Measurements from ENCODE around the gene AGXT. TPM values are rescaled to one million over a fixed set of nuclear protein-coding genes. Genes with fewer than 3 reads are reported as not detected.

The AGXT gene
- total RNA-seq, 1 experiment from 2014 or later, result 0.34 TPM

DNA sequence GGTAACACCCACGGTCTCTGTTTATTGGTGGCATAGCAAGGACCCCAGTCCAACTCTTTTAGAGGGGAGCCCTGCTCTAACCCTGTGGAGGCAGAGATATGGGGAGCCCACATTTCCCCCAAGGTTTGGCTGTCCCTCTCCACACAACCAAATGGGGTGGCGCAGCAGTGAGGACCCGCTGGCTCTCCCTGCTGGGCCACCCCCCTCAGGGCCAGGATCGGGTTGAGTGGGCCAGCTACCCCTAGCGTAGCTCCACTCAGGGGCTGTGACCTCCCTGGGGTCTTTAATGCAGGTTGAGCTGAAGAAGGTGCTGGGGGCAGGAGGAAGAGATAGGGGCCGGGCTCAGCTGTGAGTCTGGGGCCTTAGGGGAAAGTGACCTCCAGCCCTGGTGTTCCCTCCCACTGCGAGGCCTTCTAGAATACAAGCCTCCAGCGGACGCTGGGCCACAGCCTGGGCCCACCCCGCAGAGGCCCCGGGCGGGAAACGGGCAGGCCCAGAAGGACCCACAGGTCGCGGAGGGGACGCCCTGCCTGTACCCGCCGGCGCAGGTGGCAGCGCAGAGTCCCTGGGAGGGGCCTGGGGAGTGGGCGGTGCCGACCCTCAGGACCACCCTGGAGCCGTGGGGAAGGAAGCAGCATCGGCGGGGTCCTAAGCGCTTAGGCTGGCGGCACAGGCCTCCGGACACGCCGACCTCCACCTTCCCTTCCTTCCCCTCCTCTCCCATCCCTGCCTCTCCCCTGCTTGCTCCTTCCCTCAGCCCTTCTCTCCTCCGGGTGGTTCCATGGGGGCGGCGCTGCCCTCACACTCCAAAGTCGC is 47.1 kb downstream of the AGXT start:
- TF ChIP-seq RAD21 (IDR thresholded peaks at IDR 0.05; ENCODE audit: low read depth) (no peak), TCF7L2 (IDR thresholded peaks at IDR 0.05; ENCODE audit: borderline replicate concordance, extremely low read depth, insufficient read depth, insufficient read length) (no peak), POLR2A (IDR thresholded peaks at IDR 0.05; ENCODE audit: borderline replicate concordance, extremely low read depth, insufficient read depth, insufficient read length) (no peak), EZH2phosphoT487 (IDR thresholded peaks at IDR 0.05; ENCODE audit: borderline replicate concordance) (no peak), POLR2AphosphoS5 (IDR thresholded peaks at IDR 0.05; ENCODE audit: low read depth, low read length) (no peak), JUND (IDR thresholded peaks at IDR 0.05) (no peak)
- TF ChIP-seq, protein P1, sequence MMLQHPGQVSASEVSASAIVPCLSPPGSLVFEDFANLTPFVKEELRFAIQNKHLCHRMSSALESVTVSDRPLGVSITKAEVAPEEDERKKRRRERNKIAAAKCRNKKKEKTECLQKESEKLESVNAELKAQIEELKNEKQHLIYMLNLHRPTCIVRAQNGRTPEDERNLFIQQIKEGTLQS (IDR thresholded peaks at IDR 0.05), result no peak
- TF ChIP-seq, protein P2, sequence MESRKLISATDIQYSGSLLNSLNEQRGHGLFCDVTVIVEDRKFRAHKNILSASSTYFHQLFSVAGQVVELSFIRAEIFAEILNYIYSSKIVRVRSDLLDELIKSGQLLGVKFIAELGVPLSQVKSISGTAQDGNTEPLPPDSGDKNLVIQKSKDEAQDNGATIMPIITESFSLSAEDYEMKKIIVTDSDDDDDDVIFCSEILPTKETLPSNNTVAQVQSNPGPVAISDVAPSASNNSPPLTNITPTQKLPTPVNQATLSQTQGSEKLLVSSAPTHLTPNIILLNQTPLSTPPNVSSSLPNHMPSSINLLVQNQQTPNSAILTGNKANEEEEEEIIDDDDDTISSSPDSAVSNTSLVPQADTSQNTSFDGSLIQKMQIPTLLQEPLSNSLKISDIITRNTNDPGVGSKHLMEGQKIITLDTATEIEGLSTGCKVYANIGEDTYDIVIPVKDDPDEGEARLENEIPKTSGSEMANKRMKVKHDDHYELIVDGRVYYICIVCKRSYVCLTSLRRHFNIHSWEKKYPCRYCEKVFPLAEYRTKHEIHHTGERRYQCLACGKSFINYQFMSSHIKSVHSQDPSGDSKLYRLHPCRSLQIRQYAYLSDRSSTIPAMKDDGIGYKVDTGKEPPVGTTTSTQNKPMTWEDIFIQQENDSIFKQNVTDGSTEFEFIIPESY (IDR thresholded peaks at IDR 0.05; ENCODE audit: extremely low read depth, insufficient replicate concordance, low read length), result no peak
- TF ChIP-seq, protein P3, sequence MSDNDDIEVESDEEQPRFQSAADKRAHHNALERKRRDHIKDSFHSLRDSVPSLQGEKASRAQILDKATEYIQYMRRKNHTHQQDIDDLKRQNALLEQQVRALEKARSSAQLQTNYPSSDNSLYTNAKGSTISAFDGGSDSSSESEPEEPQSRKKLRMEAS (IDR thresholded peaks at IDR 0.05), result no peak
- TF ChIP-seq, protein P4, sequence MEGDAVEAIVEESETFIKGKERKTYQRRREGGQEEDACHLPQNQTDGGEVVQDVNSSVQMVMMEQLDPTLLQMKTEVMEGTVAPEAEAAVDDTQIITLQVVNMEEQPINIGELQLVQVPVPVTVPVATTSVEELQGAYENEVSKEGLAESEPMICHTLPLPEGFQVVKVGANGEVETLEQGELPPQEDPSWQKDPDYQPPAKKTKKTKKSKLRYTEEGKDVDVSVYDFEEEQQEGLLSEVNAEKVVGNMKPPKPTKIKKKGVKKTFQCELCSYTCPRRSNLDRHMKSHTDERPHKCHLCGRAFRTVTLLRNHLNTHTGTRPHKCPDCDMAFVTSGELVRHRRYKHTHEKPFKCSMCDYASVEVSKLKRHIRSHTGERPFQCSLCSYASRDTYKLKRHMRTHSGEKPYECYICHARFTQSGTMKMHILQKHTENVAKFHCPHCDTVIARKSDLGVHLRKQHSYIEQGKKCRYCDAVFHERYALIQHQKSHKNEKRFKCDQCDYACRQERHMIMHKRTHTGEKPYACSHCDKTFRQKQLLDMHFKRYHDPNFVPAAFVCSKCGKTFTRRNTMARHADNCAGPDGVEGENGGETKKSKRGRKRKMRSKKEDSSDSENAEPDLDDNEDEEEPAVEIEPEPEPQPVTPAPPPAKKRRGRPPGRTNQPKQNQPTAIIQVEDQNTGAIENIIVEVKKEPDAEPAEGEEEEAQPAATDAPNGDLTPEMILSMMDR (IDR thresholded peaks at IDR 0.05 in 2 of 3, conservative IDR thresholded peaks at IDR 0.05 in 1 of 3; ENCODE audit: borderline replicate concordance in 1 of 3, insufficient read depth in 1 of 3, low read depth in 2 of 3, low read length in 2 of 3), result no peak
- Histone ChIP-seq H3K9me2 (ENCODE audit: insufficient read depth) (no peaks in the 10 kb centered on the region), H3K4me2 (ENCODE audit: low read length) (no peak overlapping the region), H3K4me1 (ENCODE audit: control insufficient read depth in 1 of 2, insufficient read depth in 2 of 2, low read length in 2 of 2) (peaks cover 0 to 13% of the 10 kb centered on the region in 2 experiments; a peak in 1 of 4 replicates), H2AFZ (ENCODE audit: low read depth, low read length, poor library complexity, severe bottlenecking) (no peak overlapping the region), H3K36me3 (ENCODE audit: control insufficient read depth in 1 of 2, insufficient read depth in 2 of 2, low read length in 2 of 2) (no peaks in the 10 kb centered on the region), H3K9ac (ENCODE audit: low read length) (no peak overlapping the region), H4K20me1 (ENCODE audit: insufficient read depth) (no peaks in the 10 kb centered on the region), H3K79me2 (ENCODE audit: insufficient read depth, low read length) (no peaks in the 10 kb centered on the region), H3K9me3 (ENCODE audit: control insufficient read depth in 1 of 2, insufficient read depth in 1 of 2, low read depth in 1 of 2, low read length in 2 of 2) (no peaks in the 10 kb centered on the region), H3K4me3 (replicated peaks in 1 of 2; ENCODE audit: low read depth in 1 of 2, low read length in 2 of 2) (no peak overlapping the region), H3K27me3 (ENCODE audit: insufficient read depth, low read length) (no peaks in the 10 kb centered on the region), H3K27ac (ENCODE audit: low read depth, low read length) (no peak overlapping the region)
- BruUV-seq (replicated peaks), result no TSS peak
- ChIA-PET CTCF (interaction anchor here (1.1 kb wide), 1 partner anchor 42 kb away, joined by 3 read pairs; no protein-coding TSS in a partner anchor), RAD21 (ENCODE audit: low non-redundant PET in 1 of 2, low total read pairs in 2 of 2, uncharacterized antibody in 2 of 2, unreplicated experiment in 2 of 2) (interaction anchor here in 1 of 2 experiments (1.1 kb wide), 1 partner anchor 68 kb away, joined by 3 read pairs; no protein-coding TSS in a partner anchor), POLR2A (no interaction called here)
- intact Hi-C loops (cut with micrococcal nuclease), result no loop called here
- no peak for ATAC-seq
- DNase-seq (ENCODE audit: low read depth, low spot score), result no peak
